Stimulated activated CD8-positive, alpha-beta memory T cell treated with anti-CD3 and anti-CD28 coated beads, Interleukin-2, amount 100 ng/mL, for 48 hours (primary cell): ENCODE results near the gene UBALD2.
"Not testable (repeated sequence)": the region's sequence is repeated elsewhere in the genome, so short reads cannot be mapped to it uniquely, and the experiment has no call there.

ENCODE experiments used
- DNase-seq, 2 donors: peaks; one replicate each; pipeline ENCODE4 v3.0.0-alpha.2; 2020; ENCODE audit warnings: low read depth in 2 of 2

Gene UBALD2

DNA sequence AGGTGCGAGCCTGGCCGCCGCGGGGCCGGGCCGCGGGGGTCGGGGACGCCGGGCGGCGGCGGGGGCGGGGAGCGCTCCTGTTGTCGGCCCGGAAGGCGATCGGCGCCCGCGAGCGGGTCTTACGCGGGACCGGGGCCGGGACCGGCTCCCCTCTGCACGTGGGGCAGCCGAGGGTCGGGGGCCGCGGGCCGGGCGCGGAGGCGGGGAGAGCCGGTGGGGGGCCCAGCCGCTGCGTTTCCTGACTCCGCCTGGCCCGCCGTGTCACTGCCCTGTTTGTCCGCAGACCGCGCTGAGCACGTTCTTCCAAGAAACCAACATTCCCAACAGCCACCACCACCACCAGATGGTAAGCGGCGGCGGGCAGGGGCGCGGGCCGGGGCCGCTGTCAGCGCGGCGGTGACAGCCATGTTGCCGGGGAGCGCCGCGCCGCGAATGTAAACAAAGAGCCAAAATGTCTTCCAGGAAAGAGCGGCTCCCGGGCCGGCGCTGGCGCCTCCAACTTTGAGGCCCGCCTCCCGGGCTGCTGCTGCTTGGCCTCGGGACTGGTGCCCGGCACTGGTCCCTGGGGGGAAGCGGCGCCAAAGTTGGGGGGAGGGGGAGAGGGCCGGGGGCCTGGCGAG lies 586 bp downstream of the UBALD2 start:
- DNase-seq, result no peak

DNA sequence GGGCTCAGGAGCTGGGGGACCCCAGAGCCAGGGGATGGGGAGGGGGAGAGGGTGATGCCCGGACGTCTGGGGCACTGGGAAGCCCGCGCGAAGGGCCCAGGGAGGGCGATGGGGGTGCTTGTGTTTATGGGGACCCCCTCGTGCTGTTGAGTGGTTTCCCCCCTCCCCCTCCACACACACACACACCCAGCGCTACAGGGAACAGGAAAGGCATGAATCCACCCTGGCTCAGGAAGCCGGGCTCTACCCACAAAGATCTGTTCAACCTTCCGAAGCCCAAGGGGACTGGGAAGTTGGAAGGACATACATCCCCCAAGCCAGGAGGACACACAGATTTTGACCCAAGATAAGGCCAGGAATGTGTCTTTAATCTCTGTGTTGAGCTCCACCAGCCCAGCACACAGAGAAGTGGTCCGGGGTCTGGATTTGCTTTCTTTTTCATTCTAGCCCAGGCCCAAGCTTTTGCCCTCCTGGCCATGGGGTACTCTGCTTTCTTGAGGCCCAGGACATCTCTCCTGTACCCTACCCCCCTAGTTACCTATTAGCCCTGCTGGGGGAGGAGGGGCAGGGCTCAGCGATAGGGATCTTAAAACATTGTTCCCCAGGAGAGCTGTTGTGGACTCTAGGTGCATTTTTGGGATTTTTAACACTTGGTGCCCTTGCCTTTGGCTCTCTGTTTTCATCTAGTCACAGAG lies 1.2 kb downstream of the UBALD2 start:
- no peak for DNase-seq

DNA sequence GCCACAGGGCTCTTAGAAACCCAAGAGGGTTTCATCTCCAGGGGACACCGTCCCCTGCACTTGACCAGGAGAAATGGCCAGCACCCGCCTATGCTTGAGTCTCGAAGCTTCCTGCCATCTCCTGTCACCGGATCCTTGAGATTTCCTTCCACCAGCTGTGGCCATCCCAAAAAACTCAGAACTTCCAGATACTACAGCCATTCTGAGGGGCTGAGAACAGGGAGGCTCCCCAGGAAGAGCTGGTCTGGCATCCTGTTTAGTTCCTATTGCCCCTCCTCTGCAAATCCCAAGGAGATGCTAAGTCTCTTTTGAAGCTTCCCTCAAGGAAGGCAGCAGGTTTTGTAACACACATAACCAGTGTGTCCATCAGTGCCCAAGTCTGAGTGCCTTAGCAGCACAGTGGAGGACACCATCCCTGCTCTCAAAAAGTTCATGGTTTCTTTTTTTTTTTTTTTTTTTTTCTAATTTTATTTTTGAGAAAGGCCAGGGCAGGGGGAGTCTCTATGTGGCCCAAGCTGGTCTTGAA lies 2.0 kb downstream of the UBALD2 start:
- DNase-seq, result no peak

DNA sequence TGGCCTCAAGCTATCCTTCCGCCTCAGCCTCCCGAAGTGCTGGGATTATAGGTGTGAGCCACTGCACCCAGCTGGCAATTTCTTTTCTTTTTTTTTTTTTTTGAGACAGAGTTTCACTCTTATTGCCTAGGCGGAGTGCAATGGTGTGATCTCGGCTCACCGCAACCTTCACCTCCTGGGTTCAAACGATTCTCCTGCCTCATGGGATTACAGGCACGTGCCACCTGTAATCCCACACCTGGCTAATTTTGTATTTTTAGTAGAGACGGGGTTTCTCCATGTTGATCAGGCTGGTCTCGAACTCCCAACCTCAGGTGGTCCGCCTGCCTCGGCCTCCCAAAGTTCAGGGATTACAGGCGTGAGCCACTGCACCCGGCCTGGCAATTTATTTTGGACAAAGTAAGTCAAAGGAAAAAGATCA lies 2.4 kb downstream of the UBALD2 start:
- not testable (repeated sequence) for DNase-seq

DNA sequence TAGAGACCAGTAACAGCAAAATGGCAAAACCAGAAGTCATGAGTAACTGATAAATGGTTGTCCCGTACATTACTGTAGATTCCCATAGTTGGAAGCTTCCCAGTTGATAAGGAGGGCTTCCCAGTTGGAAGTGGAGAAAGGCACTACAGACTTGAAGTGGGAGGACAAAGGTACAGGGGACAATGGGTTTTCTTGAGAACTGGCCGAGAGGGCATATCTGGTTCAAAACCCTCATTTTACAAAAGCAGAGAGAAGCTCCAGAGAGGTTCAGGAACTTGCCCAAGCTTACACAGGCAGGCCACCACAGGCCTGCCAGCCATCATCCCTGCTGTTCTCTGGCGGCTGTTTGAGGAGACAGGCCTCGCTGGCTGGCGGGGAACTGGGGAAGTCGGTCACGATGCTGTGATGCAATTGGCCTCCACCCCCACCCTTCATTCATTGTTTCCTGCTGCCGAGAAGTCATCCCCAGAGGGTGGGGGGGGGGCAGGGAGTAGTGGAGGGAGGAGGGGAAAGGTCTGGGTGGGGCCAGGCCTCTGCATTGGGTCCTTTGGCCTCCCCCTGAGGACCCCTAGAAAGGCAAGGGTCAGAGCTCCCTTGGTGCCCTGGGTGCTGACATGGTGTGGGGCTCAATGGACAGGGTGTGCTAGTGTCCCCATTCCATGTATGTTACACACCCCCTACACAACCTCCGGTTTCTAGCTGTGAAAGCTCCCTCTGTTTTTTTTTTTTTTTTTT lies 3.0 kb downstream of the UBALD2 start:
- DNase-seq, result peak in 1 of 2 donors; percentile 73

DNA sequence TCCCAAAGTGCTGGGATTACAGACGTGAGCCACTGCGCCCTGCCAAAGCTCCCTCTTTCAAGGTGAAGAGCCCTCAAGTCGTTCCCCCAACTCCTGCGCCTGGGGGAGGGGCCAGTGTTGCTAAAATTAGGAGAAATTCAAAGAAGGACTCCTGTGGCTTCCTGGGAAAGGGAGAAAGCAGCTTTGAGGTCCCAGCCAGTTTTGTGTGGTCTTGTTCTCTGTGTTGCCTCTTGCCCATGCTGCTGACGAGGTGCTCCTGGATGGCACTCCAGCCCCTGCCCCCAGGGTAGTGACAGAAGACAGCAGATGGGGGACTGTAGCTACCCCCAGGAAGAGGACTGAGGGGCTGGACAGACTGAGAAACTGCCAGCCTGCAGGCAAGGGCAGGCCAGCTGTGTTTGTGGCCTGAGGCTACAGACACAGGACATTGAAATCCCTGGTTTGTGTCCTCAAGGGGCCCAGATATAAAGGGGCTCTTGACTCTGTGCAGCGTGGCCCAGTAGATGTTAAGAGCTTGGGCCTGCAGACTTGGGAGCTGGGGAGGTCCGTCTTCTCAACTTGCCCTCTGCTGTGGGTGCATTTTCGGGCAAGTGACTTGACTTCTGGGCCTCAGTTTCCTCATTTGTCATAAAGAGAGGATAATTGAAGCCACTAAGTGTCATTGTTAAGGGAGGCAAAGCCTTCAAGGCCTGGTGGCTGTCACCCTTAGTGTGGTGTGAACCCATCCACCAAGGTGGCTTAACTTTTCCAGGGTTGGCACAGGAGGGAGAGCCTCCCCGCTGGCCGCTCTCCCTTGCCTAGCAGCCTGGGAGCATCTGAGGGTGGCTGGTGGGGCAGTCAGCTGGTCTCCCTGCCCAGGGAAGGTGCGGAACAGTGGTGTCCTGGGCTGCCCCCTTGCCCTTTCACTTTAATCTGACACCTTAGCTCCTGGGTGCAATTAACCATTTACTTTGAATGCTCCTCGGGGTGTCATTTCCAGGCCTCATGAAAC lies 4.1 kb downstream of the UBALD2 start:
- no peak for DNase-seq

DNA sequence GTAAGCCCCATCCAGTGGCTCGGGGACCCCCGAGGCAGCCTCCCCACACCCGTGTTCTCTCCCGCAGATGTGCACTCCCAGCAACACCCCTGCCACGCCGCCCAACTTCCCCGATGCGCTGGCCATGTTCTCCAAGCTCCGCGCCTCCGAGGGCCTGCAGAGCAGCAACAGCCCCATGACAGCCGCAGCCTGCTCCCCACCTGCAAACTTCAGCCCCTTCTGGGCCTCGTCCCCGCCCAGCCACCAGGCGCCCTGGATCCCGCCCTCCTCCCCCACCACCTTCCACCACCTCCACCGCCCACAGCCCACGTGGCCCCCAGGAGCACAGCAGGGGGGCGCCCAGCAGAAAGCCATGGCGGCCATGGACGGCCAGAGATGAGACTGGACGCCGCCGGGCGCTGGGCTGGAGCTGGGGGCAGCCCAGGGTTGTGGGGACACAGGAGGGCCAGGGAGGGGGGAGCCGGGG lies 5.0 kb downstream of the UBALD2 start:
- DNase-seq, result no peak

DNA sequence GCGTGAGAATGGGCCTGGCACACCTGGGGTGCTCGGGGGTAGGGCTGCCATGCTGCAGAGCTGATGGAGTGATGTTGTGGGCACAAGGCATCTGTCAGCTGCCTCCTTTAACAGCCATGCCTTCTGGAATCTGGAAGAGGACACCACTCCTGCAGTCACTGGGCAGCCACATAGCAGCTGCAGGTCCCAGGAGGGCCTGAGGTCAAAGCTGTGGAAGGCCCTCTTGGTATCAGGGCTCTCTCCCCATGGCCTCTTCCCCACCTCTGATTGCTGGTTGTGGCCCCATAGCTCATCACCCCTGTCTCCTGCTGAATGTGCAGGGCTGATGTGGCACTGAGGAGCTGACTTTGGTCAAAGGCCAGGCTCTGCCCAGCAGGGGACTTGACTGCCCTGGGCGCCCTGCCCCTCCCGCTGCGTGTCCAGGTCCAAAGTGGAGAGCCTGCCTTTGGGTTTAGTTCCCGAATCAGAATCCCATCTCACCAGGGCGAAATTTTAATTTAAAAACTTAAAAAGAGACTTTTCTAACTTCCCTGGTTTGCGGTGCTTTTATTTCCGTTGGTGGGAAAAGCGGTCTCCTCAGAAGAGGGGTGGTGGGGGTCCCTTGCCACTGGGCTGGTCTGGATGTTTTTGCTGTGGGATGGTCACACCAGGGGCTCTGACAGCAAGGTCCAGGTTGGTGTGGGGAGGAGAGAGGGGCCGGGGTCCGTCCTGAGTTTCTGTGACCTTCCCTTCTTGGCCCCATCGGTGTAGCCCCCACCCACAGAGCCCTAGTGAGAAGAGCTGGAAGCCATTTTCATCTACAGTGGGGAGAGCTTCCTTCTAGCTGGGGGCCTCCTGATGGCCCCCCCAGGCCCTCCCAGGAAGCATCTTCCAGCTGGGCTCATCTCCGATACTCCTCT lies 5.9 kb downstream of the UBALD2 start:
- DNase-seq, result no peak

DNA sequence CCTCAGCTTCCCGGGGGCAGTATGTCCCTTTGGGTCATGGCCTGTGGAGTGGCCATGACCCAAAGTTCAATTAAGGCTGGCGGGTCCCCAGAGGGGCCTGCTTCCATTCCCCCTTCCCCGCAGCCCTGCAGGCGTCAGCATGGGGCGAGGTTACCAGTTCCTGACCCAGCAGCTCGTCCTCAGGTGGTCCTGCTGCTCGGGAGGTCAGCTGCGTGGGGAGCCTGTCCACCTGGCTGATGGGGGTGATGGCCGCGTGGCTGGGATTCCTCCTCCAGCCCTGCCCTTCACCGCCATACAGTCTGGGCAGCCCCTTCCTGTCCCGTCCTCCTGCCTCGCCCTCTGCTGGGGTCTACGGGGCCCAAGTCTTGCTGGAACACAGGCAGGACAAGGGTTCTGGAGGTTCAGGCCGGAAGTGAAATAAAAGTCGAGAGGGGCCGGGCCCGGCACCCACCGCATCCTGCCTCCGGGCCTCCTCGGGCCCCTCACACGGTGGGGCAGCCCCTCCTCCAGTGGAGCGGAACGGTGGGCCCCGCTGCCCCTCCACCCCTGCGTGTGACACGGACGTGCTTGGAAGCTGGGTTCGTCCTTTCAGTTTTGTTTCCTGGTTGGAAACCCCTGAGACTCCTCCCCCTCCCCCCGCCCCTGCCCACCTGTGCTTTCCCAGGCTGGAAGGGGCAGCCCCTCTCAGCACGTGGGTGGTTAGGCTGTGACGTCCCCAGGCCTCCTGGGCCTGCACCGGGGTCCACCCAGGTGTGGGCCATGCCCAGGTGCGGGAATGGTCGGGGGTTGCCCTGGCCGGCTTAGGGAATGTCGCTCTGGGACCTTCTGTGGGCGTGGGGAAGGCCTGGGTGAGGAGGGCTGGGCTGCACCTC lies 6.8 kb downstream of the UBALD2 start:
- DNase-seq, result peak; percentile 89 to 92

DNA sequence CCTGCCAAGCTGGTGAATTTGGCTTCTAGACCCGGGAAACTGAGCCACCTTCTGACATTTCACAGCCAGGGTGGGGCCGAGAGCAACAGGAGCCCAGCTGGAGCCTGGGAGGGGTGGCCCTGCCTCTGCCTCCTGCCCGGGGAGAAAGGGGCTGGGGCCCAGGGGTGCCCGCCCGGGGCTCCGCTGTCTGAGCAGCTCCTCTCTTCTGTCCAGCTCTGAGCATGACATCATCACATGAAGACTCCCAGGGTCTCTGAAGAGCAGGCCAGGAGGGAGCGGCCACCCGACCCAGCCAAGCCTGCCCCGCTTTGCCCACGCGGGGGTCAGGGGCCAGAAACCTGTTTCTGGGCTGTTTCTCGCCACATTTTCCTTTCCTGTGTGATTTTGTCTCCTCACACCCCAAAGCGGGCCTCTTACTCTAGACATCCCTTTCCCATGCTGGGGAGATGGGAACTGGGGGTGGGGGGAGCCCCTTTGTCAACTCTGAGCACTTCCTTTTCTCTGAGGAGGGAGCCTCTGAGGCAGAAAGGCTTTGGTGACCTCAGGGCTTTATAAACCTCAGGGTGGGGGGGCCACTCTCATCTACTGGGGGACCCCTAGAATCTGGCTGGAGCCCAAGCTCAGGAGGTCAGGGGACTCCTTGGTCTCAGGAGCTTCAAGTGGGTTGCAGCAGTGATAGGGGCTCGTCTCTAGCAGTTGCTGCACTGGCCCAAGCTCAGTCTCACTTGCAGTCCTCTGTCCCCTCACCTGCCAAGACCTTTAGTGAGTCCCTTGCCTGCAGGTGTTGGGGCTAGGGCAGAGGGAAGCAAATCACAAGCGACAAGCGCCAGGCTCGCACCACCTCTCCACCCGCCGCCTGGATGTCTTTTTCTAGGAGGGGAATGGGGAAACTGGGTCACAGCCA lies 7.6 kb downstream of the UBALD2 start:
- DNase-seq, result peak in 1 of 2 donors; percentile 58

DNA sequence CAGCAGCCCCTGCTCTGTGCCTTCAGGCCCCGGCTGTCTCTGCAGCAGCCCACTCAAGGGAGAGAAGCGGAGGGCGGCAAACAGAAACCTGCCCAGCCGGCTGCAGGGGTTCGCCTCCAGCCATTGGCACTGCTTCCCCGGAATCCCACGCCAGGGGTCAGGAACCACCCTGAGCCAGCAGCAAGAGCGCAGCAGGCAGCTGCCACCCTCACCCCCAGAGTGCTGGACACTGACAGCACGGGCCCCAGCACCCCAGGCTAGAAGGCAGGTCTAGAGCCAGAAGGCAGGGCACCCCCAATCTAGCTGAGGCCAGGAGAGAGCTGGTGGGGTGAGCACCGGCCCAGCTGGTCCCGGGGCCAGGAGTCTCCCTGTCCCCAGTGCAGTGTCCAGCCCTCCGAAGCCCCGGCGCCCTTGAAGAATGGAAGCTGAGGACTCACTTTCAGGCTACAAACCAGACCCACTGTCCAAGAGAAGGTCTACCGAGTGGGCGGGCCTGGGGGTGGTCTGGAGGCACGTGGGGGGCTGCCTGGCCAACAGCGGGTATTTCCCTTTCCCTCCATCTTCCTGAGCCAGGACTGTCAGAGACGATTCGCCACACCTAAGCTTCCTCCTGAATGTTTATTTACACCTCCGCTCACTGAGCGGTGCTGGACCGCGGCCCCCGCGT lies 8.4 kb downstream of the UBALD2 start:
- DNase-seq, result no peak

DNA sequence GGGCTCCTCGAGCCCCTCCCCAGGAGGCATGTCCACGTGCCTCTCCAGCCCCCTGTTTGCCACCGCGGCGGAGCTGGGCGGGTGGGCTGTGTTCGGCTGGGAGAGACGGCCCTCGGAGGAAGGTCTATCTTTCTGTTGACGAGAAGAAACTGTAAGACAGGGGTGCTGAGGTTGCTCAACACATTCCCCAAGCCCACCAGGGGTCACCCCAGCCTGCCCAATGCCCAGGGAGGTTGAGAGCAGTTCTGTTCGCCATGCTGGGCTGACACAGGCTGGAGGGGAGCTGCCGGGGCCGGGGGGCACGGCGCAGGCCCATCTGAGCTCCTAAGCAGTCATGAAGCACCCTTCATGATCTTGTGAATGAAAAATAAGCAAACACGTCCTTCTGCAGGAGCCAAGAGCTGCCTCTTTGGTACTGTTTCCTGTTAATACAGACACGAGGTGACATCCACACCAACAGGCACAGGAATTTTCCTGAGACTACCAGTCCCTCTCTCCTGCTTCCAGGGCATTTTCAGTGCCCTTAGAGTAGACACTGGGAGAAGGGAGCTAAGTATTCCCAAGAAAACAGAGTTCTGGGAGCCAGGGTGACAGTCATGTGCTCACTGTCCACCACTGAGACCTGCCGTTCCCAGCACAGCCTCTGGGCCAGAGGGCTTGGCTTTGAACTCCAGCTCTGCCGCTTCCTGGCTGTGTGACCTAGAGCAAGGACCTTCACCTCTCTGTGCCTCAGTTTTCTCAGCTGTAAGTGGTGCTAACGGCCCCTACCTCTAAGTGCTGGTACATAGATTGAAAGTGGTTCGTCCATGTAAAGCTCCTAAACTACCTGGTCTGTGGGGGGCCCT lies 9.2 kb downstream of the UBALD2 start:
- no peak for DNase-seq

DNA sequence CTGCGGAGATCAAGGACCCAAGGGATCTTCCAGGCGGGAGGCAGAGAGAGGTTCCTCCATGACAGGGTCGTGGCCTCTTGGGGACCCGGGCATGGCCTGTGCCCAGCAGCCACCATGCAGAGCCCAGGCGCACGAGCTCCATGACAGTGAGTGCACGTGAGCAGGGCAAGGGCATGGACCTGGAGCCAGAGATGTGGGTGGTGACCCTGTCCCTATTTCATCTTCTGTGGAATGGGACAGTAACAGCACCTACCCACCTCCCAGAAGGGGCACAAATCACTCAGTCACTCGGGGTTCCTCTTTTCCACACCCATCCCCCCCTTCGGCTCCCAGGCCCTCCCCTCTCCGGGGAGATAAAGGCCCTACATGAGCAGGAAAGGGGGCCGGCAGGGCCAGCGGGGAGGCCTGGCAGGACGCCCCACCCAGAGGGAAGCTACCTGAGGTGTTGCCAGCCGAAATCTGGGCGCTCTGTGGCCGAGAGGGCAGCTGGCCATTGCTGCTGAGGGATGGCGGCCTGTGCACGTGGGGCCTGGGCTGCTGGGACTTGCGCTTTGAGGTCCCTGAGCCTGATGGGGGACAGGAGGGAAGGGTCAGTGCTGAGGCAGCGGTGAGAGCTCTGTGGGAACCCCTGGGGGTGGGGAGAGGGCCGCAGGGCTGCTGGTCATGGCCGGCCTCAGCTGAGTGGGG lies 10.4 kb downstream of the UBALD2 start:
- DNase-seq, result no peak

DNA sequence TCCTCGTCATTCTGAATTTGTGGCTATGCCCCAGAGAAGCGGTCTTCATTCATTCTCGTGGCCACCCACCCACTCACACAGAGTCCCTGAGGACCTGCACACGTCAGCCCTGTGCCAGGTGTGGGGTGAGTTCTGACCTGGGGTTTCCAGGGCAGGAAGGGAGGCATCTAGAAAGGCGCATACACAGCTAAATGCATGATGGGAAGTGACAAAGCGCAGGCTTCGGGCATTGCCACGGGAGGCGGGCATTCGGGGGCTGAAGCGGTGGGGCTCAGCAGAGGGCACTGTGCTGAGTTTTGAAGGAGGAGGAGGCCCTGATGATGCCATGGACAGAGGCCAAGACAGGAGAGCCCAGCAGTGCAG lies 10.9 kb downstream of the UBALD2 start:
- no peak for DNase-seq

DNA sequence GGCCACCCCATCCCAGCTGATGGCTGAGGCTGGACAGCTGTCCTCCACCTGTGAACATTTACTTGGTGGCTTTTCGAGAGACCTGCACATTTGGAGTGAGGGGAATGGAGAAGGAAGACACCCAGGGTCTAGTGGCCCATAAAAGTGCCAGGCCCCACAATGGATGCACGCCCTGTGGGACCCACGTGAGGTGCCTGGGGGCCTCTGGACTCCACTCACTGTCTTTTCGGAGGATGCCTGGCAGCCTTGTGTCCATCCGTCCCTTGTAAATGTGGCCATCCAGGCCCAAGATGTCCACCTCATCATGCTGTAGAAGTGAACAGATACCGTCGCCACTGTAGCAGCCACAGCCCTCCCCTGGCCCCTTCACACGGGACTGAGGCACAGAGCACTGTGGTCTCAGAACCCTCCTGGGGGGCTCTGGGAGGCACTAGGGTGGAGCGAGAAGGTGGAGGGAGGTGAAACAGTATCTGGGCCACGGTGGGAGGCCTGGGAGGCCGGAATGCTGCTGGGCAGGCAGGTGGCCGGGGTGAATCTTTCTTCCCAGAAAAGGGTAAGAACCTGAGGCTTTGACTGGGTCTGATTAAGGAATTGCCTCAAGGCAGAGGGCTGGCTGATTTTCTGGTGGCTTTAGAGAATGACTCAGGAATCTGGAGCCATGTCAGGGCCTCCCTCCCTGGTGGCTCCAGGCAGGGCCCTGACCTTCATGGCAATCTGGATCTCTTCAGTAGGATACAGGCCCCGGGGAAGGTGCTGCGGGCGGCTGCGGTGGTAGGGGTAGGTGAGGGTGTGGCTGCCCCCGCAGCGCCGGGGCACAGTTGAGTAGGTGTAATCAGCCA lies 11.5 kb downstream of the UBALD2 start:
- DNase-seq, result no peak
